GM18505 (cell line): ENCODE data around the gene FNBP1.

Experiments used
- ATAC-seq: cut with Tn5 transposase; IDR thresholded peaks from one replicate; pipeline ENCODE4 v1.9.1; 2021; ENCODE audit not compliant: unreplicated experiment
- POLR2A ChIP-seq: IDR thresholded peaks from 4 replicates; pipeline ENCODE4 v1.6.1; 2011; ENCODE audit warnings: borderline replicate concordance; ENCODE audit not compliant: insufficient read depth, insufficient read length; ENCODE audit errors: extremely low read depth

FNBP1 gene

DNA sequence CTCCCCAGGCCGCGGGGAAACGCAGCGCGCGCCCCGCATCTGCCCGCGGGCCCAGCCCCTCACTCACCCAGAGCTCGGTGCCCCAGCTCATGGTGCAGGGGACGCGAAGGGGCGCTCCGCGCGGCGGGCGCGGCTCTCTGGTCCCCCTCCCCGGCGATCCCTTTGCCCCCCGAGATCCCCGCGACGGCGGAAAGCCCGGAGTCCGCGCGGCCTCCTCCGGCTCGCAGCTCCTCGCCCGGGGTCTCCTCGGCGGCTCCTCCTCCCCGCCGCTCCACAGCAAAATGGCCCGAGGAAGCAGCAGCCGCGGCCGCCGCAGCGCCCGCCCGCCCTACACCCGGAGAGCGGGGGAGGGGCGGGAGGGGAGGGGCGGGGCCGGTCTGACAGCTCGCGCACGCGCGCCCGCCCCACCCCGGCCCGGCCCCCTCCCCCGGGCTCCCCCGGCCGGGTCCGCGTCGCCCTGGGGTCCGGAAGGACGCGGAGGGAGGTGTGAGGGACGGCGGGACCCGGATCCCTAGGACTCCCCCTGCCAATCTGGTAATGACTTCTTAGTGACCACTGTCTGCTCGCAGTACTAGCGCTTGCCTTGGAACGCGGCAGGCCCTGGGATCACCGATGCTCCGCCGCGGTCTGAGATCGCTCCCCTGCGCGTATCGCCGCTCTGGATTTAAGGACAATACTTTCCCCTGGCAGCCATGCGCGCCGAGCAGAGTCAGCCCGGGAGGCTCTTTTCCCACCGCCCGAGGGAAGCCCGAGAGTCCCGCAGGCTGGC is at the start of gene FNBP1:
TSS of gene FNBP1 (minus strand) at position 305 of the 769 bp plus-strand sequence. CDS start at position 91, 214 bp downstream.
- TF ChIP-seq POLR2A, result peak; percentile 93
- ATAC-seq, result peak; percentile 34

DNA sequence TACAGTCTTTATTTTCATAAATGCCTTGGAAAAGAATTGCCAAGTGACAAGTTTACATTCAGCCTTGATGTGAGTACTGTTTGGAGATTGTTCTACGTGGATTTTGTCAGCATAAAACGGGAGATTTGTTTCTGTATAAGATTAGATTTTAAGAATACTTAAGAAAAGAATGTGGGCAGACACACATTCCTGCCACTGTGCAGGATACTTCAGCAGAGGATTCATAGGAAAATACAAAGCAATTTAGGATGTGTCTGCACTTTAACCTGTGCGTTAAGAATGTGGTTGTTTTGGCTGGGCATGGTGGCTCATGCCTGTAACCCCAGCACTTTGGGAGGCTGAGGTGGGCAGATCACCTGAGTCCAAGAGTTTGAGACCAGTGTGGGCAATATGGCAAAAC is 47.9 kb upstream of the FNBP1 start:
- ATAC-seq, result no peak
- no peak for TF ChIP-seq POLR2A

DNA sequence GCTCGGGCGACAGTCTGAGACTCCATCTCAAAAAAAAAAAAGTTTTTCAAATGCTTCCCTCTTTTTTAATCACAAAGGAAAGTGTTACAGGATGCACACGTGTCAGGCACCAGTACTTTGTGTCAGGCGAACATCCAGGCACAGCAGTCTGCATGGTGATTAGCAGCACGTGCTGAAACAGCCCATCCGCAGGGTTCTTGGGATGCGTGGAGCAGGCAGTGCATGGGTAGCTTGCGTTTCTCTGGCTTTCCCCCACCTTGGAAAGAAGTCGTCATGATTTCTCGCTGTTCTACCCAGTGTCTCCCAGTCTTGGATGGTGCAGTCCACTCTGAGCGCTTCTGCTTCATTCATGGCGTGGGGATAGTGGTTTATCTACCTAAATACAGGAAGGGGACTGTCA is 46.2 kb upstream of the FNBP1 start:
- ATAC-seq, result no peak
- TF ChIP-seq POLR2A, result no peak

DNA sequence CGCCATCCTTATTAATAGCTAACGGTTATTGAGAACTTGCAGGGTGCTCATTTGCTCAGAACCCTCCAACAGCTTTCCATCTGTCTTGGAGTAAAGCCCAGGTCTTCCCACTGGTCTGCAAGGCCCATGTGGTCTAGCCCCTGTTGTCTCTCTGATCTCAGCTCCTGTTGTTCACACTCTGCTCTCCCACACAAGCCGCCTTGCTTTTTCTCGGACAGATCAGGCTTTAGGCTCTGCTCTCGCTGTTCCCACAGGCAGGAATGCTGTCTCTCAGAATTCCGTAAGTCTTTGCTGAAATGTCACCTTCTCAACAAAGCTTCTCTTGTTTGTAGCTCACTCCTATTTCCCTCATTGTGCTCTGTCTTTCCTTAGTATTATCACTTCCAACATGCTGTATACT is 45.1 kb upstream of the FNBP1 start:
- no peak for ATAC-seq
- TF ChIP-seq POLR2A, result no peak

DNA sequence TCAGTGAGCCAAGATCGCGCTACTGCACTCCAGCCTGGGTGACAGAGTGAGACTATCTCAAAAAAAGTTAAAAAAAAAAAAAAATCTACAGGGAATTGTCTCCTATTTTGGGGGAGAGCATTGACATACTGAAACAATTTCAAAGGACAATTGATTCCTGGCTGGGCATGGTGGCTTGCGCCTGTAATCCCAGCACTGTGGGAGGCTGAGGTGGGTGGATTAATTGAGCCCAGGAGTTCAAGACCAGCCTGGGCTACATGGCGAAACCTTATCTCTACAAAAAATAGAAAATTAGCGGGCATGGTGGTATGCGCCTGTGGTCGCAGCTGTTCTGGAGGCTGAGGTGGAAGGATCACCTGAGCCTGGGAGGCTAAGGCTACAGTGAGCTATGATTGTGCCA is 41.3 kb upstream of the FNBP1 start:
- TF ChIP-seq POLR2A, result no peak
- ATAC-seq, result no peak

DNA sequence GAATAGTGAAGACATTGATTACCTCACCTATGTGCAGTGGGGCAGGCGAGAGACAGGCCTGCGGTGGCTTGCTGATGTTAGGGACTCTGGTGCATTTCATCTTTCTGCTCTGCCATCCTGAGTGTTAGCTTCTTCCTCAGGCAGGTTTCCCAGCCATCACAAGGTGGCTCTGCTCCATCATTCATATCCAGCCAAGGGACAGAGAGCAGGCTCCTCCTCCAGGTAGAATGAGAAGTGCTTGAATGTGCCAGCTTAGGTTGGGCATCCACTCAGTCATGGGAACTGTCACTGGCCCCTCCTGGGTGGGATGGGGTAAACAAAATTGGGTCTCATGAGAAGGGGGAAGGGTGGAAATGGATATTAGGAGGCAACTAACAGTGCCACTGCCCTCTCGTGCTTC is 35.6 kb upstream of the FNBP1 start:
- no peak for TF ChIP-seq POLR2A
- no peak for ATAC-seq

DNA sequence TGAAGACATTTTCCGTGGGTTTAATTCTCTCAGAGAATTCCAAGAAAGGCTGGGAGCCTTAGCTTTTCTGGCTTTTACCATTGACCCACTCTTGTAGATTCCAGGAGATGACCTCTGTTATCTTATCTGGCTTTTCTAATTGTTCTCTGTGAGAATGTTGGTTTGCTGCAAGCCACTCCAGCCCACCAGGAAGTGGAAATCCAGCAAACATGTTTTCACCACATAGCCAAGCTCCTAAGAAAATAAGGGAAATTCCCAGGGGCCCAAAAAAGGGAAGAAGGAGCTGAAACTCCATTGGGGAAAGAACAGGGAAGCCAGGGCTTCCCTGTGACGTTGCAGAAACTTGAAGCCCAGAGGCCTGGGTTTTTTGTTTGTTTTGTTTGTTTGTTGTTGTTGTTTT is 30.4 kb upstream of the FNBP1 start:
- TF ChIP-seq POLR2A, result no peak
- no peak for ATAC-seq

DNA sequence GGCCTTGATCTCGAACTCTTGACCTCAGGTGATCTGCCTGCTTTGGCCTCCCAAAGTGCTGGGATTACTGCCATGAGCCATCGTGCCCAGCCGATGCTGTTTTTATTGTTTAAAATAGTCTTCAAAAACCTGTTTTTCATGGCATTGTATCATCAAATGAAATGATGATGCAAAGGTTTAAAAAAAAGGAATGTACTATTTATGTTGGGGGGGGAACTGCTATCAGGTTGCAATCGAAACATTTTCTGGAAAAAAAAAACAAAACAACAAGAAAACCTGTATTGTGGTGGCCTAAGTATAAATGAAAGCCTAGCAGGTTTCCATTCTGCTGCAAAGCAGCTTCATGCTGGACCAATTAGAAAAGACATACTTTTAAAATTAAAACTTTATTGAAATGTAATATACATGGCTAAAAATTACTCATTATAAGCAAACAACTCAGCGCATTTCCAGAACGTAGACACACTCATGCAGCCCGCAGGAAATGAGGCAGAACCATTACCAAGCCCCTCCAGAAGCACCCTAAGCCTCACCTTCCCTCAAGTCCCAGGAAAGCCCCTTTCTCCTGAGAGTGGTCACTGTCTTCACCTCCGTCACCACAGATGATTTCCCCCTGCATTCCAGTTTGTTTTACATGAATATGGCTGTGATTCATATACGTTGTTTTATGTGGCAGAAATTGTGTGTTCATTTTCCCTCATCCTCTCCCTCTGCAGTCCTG is 29.7 kb upstream of the FNBP1 start:
- TF ChIP-seq POLR2A, result no peak
- no peak for ATAC-seq

DNA sequence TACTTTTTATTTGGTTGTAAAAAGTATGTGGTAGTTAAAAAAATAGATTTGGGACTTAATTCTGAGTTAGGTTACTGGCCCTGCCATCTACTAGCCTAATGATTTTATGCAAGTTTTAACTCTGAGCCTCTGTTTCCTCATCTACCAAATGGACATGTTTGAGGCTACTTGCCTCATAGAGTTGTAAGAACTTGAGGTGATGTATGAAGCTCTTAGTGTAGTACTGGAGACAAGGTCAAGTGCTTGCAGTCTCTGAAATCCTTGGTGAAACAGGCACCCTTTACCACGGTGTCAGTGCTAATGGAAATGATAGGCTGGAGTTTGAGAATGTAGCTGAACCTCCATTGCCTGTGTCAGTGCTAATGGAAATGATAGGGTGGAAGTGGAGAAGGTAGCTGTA is 26.1 kb upstream of the FNBP1 start:
- TF ChIP-seq POLR2A, result no peak
- no peak for ATAC-seq

DNA sequence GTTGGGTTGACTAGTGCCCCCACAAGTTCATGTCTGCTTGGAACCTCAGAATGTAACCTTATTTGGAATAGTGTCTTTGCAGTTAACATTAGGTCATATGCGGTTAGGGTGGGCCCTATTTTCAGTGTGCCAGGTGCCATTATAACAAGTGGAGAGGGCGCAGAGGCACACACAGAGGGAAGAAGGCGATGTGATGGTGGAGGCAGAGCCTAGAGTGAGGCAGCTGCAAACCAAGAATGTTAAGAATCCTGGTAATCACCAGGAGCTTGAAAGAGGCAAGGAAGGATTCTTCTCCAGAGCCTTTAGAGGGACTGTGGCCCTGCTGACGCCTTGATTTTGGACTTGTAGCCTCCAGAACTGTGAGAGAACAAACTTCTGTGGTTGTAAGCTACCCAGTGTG is 21.6 kb upstream of the FNBP1 start:
- no peak for TF ChIP-seq POLR2A

DNA sequence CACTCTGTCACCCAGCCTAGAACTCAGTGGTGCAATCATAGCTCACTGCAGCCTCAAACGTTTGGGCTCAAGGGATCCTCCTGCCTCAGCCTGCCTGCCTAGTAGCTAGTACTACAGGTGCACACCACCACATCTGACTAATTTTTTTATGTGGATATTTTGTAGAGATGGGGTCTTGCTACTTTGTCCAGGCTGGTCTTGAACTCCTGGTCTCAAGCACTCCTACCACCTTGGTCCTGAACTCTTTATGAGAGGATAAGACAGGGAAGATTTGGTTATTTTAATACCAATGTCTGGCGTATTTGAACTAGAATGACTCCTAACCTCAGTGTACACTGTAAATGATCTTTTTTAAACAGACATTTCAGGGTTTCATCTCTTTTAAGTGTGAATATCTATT is 19.8 kb upstream of the FNBP1 start:
- no peak for TF ChIP-seq POLR2A
- no peak for ATAC-seq

More for the DNA sequence above, 21.6 kb upstream of the FNBP1 start:
- ATAC-seq, result no peak

DNA sequence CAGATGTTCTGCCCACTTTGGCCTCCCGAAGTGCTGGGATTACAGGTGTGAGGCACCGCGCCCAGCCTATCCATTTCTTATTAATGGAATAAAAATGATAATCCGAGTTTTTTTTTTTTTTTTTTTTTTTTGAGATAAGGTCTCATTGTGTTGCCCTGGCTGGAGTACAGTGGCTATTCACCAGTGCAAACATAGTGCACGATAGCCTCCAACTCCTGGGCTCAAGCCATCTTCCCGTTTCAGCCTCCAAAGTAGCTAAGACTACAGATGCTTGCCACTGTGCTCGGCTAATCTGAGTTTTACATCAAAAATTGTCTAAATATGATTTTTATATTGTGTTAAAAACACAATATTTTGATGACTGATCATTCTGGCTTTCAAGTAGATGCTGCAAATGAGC is 17.3 kb upstream of the FNBP1 start:
- ATAC-seq, result no peak

DNA sequence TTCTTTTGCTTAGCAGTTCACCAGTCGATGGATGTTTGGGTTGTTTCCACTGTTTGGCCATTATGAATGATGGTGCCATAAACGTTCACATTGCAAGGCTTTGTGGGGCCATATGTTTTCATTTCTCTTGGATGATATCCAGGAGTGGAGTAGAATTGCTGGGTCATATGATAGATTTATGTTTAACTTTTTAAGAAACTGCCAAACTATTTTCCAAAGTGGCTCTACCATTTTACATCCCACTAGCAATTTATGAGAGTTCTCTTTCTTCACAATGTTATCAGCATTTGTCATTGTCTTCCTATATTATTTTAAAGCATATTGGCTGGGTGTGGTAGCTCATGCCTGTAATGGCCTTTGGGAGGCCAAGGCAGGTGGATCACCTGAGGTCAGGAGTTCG is 15.9 kb upstream of the FNBP1 start:
- no peak for ATAC-seq
- TF ChIP-seq POLR2A, result no peak

More for the DNA sequence above, 17.3 kb upstream of the FNBP1 start:
- TF ChIP-seq POLR2A, result no peak

DNA sequence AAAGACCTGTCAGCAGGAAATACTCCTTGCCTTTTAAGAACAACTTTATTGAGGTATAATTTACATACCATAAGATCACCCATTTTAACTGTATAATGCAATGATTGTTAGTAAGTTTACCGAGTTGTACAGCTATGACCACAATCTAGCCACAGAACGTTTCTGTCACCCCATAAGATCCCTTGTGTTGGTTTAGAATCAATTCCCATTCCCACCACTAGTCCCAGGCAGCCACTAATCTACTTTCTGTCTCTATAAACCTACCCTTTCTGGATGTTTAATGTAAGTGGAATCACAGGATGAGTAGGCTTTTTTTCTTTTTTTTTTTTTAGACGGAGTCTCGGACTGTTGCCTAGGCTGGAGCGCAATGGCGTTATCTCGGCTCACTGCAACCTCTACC is 15.2 kb upstream of the FNBP1 start:
- ATAC-seq, result no peak
- no peak for TF ChIP-seq POLR2A
